ENCODE data around the gene TSGA10IP. TPM values are rescaled to one million over a fixed set of nuclear protein-coding genes. Genes with fewer than 3 reads are reported as not detected.

TSGA10IP gene
- total RNA-seq, 2 donors from 2014 or later, result 0.97 to 5.6 TPM

DNA sequence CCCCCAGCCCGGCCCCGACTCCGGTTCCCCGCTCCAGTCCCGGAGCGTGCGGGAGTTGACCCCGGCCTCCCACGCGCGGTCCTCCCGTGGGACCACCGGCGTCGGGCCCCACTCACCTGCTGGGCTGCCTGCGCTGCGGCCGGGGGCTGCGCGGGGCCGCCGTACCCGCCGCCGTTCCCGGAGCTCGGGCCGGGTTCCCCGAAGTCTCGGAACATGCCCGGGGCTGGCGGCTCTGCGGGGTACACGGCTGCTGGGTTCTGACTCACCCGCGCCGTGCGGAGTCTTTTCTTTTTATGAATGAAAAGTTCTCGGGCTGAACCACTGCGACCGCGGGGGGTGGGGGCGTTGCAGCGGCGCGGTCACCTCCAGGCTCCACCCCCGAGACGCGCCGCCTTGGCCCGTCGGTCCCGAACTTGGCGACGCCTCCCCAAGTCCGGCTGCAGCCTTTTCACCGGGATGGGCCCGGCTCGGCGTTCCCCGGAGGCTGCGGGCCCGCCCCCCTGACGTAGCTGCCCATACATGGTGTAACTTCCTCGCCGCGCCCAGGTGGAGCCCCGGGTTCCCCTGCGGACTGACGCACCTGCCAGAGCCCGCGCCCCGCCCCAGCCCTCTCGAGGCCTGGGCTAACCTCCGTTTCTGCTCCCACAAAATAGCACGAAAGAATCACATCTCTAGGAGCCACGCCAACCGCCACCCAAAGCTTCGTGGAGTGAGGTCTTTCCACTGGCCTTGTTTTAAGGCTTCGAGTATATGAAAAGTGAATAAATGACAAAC, 45.0 kb upstream of the TSGA10IP start, which contains the start of gene FOSL1:
FOSL1 (minus strand) TSS at position 264 of the 774 bp plus-strand sequence; CDS start at position 215, 49 bp downstream.
- Histone ChIP-seq H3K4me3 (ENCODE audit: low read length) (peak within 1 kb of the TSS; percentile 59), H3K36me3 (ENCODE audit: control insufficient read depth, insufficient read depth, low read length) (no peaks in the 10 kb centered on the region), H3K9ac (ENCODE audit: extremely low read depth, low read length, poor library complexity, severe bottlenecking) (peak within 1 kb of the TSS; percentile 15), H3K9me3 (ENCODE audit: control insufficient read depth, low read length) (no peaks in the 10 kb centered on the region), H3K27me3 (ENCODE audit: control insufficient read depth, insufficient read depth, low read length, poor library complexity, severe bottlenecking) (peaks cover 49% of the 10 kb centered on the region), H3K27ac (ENCODE audit: low read depth, low read length) (no peak within 1 kb of the TSS), H3K4me1 (ENCODE audit: control insufficient read depth, insufficient read depth, low read length) (peaks cover 3% of the 10 kb centered on the region)
- H3K27ac Mint-ChIP-seq, result no peak within 1 kb of the TSS
- H3K36me3 Mint-ChIP-seq (ENCODE audit: low read depth), result no peaks in the 10 kb centered on the region
- WGBS, 2 experiments (ENCODE audit: insufficient coverage in 1 of 2, insufficient read length in 1 of 2), result 2 to 10% methylated on average over 15 to 80 of the region's 80 CpGs
- TF ChIP-seq, protein P1, sequence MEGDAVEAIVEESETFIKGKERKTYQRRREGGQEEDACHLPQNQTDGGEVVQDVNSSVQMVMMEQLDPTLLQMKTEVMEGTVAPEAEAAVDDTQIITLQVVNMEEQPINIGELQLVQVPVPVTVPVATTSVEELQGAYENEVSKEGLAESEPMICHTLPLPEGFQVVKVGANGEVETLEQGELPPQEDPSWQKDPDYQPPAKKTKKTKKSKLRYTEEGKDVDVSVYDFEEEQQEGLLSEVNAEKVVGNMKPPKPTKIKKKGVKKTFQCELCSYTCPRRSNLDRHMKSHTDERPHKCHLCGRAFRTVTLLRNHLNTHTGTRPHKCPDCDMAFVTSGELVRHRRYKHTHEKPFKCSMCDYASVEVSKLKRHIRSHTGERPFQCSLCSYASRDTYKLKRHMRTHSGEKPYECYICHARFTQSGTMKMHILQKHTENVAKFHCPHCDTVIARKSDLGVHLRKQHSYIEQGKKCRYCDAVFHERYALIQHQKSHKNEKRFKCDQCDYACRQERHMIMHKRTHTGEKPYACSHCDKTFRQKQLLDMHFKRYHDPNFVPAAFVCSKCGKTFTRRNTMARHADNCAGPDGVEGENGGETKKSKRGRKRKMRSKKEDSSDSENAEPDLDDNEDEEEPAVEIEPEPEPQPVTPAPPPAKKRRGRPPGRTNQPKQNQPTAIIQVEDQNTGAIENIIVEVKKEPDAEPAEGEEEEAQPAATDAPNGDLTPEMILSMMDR (conservative IDR thresholded peaks at IDR 0.05), result no peak
- DNase-seq, result peak; percentile 98
- peaks cover 89% of the 10 kb centered on the region for H3K27me3 Mint-ChIP-seq (ENCODE audit: insufficient read depth)
- peak within 1 kb of the TSS; percentile 47 for H3K4me3 Mint-ChIP-seq
- no peaks in the 10 kb centered on the region for H3K9me3 Mint-ChIP-seq
- peaks cover 8% of the 10 kb centered on the region for H3K4me1 Mint-ChIP-seq

DNA sequence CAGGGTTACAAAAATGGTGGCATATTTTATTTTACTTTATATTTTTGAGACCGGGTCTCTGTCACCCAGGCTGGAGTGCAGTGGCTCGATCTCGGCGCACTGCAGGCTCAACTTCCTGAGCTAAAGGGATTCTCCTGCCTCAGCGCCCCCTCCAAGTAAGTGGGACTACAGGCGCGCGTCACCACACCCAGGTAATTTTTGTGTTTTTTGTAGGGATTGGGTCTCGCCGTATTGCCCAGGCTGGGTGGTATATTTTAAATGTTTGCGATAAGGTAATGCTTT, 44.4 kb upstream of the TSGA10IP start:
- WGBS, 2 experiments (ENCODE audit: insufficient coverage in 1 of 2, insufficient read length in 1 of 2), result 70 to 72% methylated on average over 6 to 8 of the region's 11 CpGs
- H3K9me3 Mint-ChIP-seq, result no peaks in the 10 kb centered on the region
- Histone ChIP-seq H3K36me3 (ENCODE audit: control insufficient read depth, insufficient read depth, low read length) (no peaks in the 10 kb centered on the region), H3K4me3 (ENCODE audit: low read length) (peak overlapping the region; percentile 59), H3K27ac (ENCODE audit: low read depth, low read length) (no peak overlapping the region), H3K27me3 (ENCODE audit: control insufficient read depth, insufficient read depth, low read length, poor library complexity, severe bottlenecking) (peaks cover 49% of the 10 kb centered on the region), H3K9ac (ENCODE audit: extremely low read depth, low read length, poor library complexity, severe bottlenecking) (no peak overlapping the region), H3K4me1 (ENCODE audit: control insufficient read depth, insufficient read depth, low read length) (peaks cover 3% of the 10 kb centered on the region), H3K9me3 (ENCODE audit: control insufficient read depth, low read length) (no peaks in the 10 kb centered on the region)
- peaks cover 8% of the 10 kb centered on the region for H3K4me1 Mint-ChIP-seq
- peaks cover 91% of the 10 kb centered on the region for H3K27me3 Mint-ChIP-seq (ENCODE audit: insufficient read depth)
- DNase-seq, result no peak
- TF ChIP-seq, protein P1 (conservative IDR thresholded peaks at IDR 0.05), result no peak
- peak overlapping the region; percentile 47 for H3K4me3 Mint-ChIP-seq
- no peak overlapping the region for H3K27ac Mint-ChIP-seq
- H3K36me3 Mint-ChIP-seq (ENCODE audit: low read depth), result no peaks in the 10 kb centered on the region

DNA sequence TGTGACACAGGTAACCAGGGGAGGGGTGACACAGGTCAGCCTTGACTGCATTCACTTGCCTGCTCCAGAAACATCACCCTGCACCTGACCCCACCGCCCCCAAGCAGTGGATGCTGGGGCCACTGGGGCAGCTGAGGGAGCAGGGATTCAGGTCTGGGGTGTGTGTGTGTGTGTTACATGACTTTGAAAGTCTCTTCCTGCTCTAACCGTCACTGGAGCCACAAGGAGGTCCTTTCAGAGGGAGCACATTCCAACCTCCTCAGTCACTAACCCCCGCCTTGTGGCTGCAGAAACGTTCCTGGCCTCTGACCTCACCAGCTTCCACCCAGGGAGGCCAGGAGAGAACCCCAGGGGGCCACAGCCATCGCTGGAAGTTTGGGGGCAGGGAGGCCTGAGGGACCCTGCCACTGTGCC, 42.2 kb upstream of the TSGA10IP start:
- H3K4me1 Mint-ChIP-seq, result peaks cover 8% of the 10 kb centered on the region
- Histone ChIP-seq H3K4me3 (ENCODE audit: low read length) (no peak overlapping the region), H3K9ac (ENCODE audit: extremely low read depth, low read length, poor library complexity, severe bottlenecking) (no peak overlapping the region), H3K36me3 (ENCODE audit: control insufficient read depth, insufficient read depth, low read length) (no peaks in the 10 kb centered on the region), H3K4me1 (ENCODE audit: control insufficient read depth, insufficient read depth, low read length) (peaks cover 3% of the 10 kb centered on the region), H3K9me3 (ENCODE audit: control insufficient read depth, low read length) (no peaks in the 10 kb centered on the region), H3K27ac (ENCODE audit: low read depth, low read length) (no peak overlapping the region), H3K27me3 (ENCODE audit: control insufficient read depth, insufficient read depth, low read length, poor library complexity, severe bottlenecking) (peaks cover 54% of the 10 kb centered on the region)
- no peaks in the 10 kb centered on the region for H3K9me3 Mint-ChIP-seq
- peak; percentile 85 for DNase-seq
- 0 to 25% methylated on average over 1 to 5 of the region's 5 CpGs for WGBS, 2 experiments (ENCODE audit: insufficient coverage in 1 of 2, insufficient read length in 1 of 2)
- H3K27ac Mint-ChIP-seq, result no peak overlapping the region
- TF ChIP-seq, protein P1 (conservative IDR thresholded peaks at IDR 0.05), result no peak
- H3K4me3 Mint-ChIP-seq, result no peak overlapping the region
- H3K36me3 Mint-ChIP-seq (ENCODE audit: low read depth), result no peaks in the 10 kb centered on the region
- H3K27me3 Mint-ChIP-seq (ENCODE audit: insufficient read depth), result peaks cover 90% of the 10 kb centered on the region
